Activated CD4-positive, alpha-beta T cell treated with anti-CD3 and anti-CD28 coated beads for 24 hours (primary cell): ENCODE results near the gene SLITRK3.
"Not testable (repeated sequence)": the region's sequence is repeated elsewhere in the genome, so short reads cannot be mapped to it uniquely, and the experiment has no call there.

Source experiments
- DNase-seq, 2 donors: peaks; one replicate each; pipeline ENCODE4 v3.0.0-alpha.2; 2020; ENCODE audit warnings: low read depth in 2 of 2

SLITRK3 gene

GRCh38 chr3:165191491-165191890, 4.7 kb downstream of the SLITRK3 start:
- no peak for DNase-seq

GRCh38 chr3:165188452-165188851, 7.7 kb downstream of the SLITRK3 start:
- no peak for DNase-seq

DNA sequence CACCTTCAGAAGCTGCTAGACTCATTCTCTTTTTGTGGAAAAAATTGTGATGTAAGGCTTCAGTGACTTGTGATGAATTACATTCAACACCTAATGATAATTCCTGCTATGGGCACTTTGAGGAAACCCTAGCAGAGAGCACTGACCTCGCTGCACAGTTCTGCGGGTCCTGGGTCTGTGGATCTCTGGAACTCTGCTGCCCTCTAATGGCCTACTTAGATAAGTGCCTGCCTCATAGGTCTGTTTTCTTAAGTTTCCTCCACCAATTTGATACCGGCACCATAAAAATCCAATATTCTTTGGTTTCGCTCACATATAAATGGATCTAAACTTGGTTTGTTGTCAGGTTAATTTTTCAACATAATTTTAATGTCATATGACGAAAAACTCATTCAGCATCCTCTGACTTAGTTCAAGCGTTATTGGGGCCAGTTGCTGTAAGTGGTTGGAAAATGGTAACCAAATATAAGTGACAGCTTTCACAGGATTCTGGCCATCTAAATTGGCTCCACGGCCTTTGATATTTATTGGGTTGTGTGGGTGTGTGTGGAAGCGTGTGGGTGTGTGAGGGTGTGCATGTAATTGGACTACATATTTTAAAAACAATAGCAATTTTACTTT, 10.4 kb downstream of the SLITRK3 start:
- peak in 1 of 2 donors; percentile 18 for DNase-seq

DNA sequence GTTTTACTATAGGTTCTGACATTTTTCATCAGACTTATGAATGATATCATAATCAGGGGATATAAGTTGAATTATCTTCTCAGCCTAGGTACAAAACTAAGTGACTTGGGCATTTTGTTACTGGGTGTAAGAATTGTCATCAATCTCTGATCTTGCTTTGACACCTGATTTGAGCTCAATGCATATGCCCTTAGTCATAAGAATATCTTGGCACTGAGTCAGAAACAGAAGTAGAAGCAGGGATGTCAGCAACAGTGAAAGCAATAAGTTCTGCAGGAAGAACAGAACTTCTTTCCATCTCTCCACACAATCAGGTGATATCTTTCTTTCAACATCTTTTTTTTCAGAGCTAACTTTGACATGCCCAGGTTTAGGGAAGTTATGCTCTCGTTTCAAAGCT, 14.6 kb downstream of the SLITRK3 start:
- no peak for DNase-seq

DNA sequence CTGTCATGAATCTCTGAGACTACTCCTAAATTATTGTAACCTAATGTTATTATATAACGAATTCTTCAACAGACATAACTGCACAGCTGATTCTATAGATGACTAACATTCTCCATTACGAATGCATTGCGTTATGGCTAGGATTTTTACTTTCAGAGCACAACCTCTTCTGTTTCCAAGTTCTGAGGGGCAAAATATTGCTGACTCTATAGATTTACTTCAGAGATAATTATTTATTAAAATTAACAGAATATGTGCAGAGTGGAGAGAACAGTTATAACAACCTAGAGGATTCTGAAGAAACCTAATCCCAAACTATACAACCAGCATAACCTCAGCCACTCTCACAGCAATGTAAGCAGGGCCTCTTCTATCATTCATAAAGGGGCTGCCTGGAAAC, 25.9 kb downstream of the SLITRK3 start:
- no peak for DNase-seq

- DNase-seq, result no peak
Observed at GRCh38 chr3:165169368-165169767, 26.8 kb downstream of the SLITRK3 start.

- no peak for DNase-seq
Observed at GRCh38 chr3:165162883-165163282, 33.3 kb downstream of the SLITRK3 start.

- no peak for DNase-seq
Observed at GRCh38 chr3:165159760-165160421, 36.3 kb downstream of the SLITRK3 start.

DNA sequence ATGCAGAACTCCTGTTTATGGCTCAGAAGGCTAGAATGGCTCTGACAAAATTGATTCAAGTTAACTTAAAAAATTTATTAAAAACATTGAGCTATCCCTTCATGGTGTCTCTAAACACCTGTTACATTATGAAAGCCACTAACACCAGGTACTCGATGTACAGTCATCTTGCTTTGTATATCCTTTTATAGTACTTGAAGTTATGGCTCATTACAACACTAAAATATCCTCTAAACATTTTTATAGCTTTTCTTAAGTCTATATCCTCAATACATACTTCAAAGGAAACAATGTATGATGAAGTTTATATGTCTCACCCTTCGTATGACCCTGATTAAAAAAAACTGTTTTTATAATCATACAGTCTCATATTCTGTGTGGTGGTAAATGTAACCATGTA, 38.2 kb downstream of the SLITRK3 start:
- DNase-seq, result no peak

- DNase-seq, result no peak
Observed at GRCh38 chr3:165156757-165157420, 39.3 kb downstream of the SLITRK3 start.

DNA sequence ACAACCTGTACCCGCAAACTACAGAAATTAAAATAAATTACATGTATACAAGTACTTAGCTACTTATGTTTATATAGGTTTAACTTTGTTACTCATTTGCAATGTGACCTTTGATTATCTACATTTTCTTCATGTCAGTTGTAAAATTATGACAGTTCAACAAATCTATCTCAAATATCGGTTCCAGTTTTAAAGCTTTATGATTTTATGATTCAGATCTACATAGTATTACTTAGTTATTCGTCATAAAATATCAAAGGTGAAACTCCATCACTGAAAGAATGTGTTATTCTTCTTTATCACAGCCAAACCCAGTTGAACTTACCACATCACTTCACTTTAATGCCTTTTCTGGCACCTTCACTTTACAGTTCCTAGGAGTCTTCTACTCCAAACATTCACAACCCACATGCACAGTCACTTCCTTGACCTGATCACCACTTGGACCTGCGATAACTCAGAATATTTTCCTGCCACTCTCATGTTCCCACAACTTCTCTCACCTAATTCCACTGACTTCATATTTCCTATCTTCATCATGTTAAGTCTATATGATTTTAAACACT, 47.2 kb downstream of the SLITRK3 start:
- DNase-seq, result no peak

DNA sequence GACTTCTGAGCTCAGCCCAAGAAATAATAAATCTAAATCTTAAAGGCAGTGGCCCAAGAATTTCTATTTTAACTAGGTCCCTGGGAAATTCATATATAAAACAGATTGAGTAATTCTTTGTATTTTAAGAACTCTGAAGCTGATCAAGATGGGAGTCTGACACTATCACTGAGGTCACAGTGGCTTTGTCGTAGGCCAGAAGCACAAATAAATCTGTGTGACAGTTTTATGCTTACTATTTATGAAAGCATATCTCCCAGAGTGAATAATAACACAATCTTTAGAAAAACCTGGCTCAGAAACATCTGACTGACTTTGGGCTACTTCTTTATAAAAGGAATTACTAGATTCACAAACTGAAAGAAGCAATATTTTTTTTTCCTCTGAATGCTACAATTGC, 51.9 kb downstream of the SLITRK3 start:
- no peak for DNase-seq

DNA sequence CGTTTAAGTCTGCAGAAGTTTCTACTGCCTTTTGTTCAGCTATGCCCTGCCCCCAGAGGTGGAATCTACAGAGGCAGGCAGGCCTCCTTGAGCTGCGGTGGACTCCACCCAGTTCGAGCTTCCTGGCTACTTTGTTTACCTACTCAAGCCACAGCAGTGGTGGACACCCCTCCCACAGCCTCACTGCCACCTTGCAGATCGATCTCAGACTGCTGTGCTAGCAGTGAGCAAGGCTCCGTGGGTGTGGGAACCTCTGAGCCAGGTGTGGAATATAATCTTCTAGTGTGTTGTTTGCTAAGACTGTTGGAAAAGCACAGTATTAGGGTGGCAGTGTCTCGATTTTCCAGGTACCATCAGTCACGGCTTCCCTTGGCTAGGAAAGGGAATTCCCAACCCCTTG, 56.3 kb downstream of the SLITRK3 start:
- DNase-seq, result not testable (repeated sequence)
